IPS-11a (cell line): ENCODE data around the gene CCDC179.

Experiments
- H3K4me3 ChIP-seq: one replicate; pipeline ENCODE4 v1.5.1; 2013; ENCODE audit warnings: low read depth, low read length, control low read depth

CCDC179 gene

DNA sequence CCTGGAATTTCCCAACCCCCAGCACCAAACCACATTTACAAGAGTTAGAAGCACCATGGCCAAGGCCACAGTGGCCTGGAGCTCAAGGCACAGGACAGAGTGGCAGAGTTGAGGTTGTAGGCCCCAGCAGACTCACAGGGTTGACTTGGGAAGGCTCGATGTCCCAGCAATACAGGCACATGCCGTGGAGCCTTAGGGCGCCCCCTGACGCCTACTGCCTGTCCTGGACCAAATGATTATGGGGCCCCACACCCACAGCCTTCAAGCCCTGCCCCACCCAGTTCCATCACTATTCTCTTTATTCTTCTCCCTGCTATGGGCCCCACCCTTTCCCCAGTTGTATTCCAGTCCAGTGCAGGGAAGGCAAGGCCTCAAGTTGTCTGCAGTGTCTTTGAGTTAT lies at the start of gene CCDC179:
TSS of gene CCDC179 (minus strand) at position 234 of the 400 bp plus-strand sequence. CDS start at position 181, 53 bp downstream.
- no peak within 1 kb of the TSS for H3K4me3 ChIP-seq

- H3K4me3 ChIP-seq = no peak overlapping the region
Measured at GRCh38 chr11:22903782-22904181, 43.5 kb upstream of the CCDC179 start.

- H3K4me3 ChIP-seq = no peak overlapping the region
Measured at GRCh38 chr11:22901603-22902002, 41.3 kb upstream of the CCDC179 start.

DNA sequence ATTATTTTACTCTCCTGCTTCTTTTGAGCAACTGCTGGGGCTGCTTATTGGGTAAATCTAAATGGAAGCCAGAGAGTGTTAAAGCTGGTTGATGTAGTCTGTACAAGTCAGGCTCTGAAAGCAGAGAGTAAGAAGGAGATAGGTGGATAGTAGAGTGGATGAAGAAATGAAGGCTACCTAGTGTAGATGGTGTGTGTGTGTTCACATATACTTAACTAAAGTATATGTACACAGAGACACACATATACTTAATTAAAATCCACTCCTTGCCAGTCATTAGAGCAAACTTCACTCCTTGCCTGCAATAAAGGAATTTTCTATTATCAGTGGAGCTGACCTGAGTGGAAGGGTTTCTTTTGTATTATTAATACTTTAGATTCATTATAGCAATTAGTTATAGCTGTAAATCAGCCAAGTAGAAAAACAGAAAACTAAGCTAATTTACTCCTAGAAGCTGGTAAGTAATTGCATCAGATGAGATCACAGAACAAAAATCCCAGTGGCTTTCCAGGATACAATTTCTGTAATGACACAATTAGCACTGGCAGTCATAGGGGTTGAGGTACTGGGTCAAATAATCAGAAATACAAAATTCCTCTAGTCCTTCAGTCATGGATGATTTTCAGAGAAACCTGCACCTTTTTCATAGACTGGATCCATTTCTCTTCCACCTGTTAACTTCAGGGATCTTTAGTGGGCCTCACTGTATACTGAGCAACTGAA lies 40.7 kb upstream of the CCDC179 start:
- no peak overlapping the region for H3K4me3 ChIP-seq

DNA sequence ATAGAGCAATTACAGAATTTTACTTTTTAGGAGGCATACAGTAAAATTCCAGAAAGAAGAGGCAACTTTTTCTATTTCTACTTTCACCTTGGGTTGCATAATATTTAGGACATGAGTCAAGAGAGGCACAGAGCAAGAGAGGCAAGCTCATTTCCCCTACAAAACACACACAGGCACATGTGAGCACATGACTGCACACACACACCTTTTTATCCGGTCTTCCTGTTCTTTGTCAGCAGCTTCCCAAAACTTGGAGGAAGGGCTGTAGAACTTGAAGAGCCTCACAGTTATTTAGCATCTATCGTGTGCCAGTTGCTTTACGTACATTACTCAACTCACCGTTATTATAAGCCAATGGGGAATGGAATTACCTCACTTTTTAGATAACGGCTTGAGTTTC lies 37.8 kb upstream of the CCDC179 start:
- H3K4me3 ChIP-seq = no peak overlapping the region

GRCh38 chr11:22890227-22890626 lies 30.0 kb upstream of the CCDC179 start:
- no peak overlapping the region for H3K4me3 ChIP-seq

GRCh38 chr11:22884217-22884616 lies 23.9 kb upstream of the CCDC179 start:
- H3K4me3 ChIP-seq = no peak overlapping the region

GRCh38 chr11:22879630-22880029 lies 19.4 kb upstream of the CCDC179 start:
- no peak overlapping the region for H3K4me3 ChIP-seq

GRCh38 chr11:22878604-22879003 lies 18.3 kb upstream of the CCDC179 start:
- H3K4me3 ChIP-seq = no peak overlapping the region

DNA sequence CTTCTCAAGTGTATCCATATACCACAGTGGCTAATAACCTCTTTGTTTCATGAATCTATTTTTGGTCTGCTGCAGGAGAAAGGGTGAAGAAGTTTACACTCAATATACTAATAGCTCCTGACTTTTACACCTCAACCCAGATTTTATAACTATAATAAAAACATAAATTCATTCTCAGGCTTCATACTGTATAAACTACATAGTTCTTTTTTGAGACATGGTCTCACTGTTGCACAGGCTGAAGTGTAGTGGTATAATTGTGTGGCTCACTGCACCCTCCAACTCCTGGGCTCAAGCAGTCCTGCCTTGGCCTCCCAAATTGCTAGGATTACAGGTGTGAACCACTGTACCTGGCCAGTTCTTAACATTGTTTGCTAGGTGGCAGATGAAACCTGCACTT lies 17.8 kb upstream of the CCDC179 start:
- no peak overlapping the region for H3K4me3 ChIP-seq

DNA sequence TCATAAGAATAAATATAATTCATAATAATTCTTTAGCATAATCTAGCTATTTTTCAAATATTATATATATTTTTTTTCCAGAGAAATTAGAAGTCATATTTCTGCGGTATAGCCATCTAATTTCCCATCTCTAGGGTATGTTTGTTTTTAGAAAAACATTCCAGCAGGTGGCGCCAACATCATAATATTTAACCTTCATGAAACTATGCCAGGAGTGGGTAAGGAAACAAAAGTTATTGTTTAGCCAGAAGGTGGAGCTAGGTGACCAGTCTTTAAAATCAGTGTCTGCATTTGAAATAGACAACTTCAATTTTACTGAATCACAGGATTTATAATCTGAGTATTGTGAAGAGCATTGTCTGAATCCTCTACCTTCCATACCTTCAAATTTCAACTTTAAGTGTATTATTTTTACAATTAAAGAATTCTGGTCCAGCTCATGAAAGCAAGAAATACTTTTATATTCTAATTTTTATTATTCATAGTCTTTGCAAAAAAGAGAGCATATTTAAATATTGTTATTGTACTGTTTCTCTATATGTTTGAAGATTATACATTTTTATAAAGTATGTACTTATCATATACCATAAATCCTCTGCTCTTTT lies 15.7 kb upstream of the CCDC179 start:
- H3K4me3 ChIP-seq = no peak overlapping the region

DNA sequence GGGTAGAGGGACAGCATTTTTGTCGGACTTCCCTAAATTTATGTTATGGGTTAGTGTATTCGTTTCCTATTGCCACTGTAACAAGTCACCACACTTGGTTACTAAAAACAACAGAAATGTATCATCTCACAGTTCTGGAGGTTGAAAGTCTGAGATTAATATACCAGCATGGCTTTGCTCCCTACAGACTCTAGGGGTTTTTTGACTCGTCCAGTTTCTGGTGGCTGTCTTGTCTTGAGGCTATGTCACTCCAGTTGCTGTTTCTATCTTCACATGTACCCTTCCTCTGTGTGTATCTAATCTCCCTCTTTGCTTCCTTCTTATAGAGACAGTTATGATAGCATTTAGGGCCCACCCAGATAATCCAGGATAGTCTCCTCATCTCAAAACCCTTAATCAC lies 9.1 kb upstream of the CCDC179 start:
- no peak overlapping the region for H3K4me3 ChIP-seq

- no peak overlapping the region for H3K4me3 ChIP-seq
Measured at GRCh38 chr11:22859756-22860155, 518 bp downstream of the CCDC179 start.

GRCh38 chr11:22851477-22851876 lies 8.8 kb downstream of the CCDC179 start:
- no peak overlapping the region for H3K4me3 ChIP-seq

GRCh38 chr11:22846726-22847125 lies 13.5 kb downstream of the CCDC179 start:
- H3K4me3 ChIP-seq = no peak overlapping the region

- H3K4me3 ChIP-seq = no peak overlapping the region
Measured at GRCh38 chr11:22832315-22833015, 27.8 kb downstream of the CCDC179 start.

- no peak overlapping the region for H3K4me3 ChIP-seq
Measured at GRCh38 chr11:22830082-22830414, 30.2 kb downstream of the CCDC179 start.

GRCh38 chr11:22829231-22830081 lies 30.8 kb downstream of the CCDC179 start, which contains the start of gene SVIP:
Gene SVIP (minus strand): TSS chr11:22829801. CDS start chr11:22829748, 53 bp downstream.
- peak within 1 kb of the TSS; percentile 82 for H3K4me3 ChIP-seq

GRCh38 chr11:22828373-22828772 lies 31.9 kb downstream of the CCDC179 start:
- H3K4me3 ChIP-seq = no peak overlapping the region

GRCh38 chr11:22822203-22822602 lies 38.1 kb downstream of the CCDC179 start:
- no peak overlapping the region for H3K4me3 ChIP-seq

DNA sequence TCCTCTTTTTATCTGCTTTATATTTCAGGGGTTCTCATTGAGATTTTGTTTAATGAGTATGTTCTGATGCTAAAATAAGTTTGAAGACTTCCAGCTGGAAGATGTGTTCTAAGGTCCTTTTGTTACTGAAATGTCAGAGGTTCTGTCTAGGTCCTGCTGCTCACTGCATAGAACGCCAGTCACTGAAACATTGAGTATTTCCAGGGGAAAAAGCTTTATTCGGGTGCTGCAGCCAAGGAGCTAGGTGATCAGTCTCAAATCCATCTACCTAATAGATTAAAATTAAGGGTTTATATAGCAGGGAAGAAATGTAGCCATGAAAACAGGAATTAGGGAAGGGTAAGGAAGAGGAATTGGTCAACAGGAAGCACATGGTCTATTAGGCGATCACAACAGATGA lies 50.4 kb downstream of the CCDC179 start:
- H3K4me3 ChIP-seq = no peak overlapping the region
